HG03039 (cell line): ENCODE data around the gene RAB27B.

Experiments
- ATAC-seq: cut with Tn5 transposase; IDR thresholded peaks from one replicate; pipeline ENCODE4 v1.9.1; 2021; ENCODE audit warnings: mild to moderate bottlenecking, moderate library complexity; ENCODE audit not compliant: unreplicated experiment

The RAB27B gene

DNA sequence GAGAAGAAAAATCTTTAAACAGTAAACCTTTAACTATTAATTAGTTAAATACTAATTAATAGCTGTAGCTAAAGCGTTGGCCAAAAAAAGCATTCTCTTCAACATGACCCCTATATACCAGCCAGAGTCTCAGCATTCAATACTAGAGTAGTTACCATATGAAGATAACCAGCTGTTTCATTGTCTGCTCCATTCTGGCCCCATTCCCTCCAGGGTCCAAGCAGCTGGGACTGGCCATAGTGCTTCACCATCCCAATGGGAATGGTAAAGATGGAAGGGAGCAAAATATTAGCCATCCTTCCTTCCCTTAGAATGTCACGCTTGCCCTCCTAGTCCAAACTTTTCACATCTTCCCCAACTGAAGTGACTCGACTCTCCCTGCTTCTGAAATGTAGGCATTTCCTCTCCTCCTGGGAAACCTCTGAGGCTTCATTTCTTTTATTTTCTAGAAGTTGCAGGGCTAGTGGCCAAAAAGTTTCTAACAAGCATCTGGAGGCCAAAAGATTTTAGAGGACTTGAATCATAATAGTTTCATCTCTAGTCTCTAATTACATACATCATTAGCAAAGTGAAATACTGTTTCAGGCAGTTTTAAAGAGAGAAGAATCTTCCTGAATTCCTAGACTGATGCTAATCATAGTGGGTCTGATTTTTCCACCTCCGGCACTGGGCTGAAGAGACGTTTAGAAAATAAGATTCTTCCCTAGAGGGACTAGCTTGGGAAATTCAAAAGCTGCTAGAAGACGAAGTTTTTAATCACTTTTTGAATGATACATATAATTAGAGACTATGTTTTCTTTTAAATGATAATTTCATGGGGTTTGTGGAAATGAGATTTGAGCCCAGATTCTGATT is 78.3 kb downstream of the RAB27B start:
- no peak for ATAC-seq

DNA sequence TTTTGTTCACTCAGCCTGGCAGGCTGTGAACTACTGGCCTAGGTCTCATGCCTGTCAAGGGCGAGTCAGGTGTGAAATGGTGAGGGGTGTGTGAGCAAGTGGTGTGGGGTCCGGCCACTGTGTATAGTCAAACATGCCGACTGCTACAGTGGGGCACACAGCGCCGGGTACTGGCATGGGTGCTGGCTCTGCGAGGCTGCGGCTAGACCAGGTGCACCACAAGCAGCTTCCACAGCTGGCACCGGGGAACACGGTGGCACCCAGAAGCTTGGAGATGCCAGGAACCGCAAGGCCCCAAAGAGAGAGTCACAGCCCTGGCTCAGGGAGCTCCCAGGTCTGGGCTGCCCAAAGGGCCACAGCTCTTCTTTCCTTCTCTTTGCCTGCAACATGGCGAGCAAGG is 81.3 kb downstream of the RAB27B start:
- ATAC-seq: no peak

DNA sequence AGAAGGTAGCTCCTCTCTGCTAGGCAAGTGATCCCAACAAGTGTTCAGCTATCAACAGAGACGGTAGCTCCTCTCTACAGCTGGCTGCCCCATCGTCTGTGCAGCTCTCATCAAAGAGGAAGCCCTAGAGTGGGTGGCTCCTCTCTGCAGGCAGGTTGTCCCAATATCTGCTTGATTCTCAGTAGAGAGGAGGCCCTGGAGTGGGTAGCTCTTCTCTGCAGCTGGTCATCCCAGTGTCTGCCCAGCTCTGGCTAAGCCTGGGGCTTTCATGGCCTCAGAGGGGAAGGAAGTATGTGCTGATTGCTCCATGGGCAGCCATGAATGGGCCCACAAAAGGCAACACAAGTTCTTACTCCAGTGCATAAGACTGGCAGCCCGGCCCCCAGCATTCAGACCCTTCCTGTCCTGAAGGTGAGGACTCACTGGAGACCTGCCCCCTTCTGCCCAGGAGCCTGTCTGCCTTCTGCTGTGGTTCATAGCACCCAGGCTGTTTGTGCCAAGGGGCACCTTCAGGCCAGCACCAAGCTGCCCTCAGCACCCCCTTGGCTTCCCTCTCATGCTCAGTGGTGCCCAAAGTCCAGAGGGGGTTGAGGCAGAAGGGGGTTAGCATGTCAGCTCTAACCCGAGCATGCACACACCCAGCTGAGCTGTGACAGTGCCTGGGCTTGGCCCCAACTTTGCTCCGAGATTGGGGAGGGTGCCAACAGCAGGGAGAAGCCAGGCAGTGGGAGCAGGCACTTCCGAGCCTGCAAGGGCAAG is 82.1 kb downstream of the RAB27B start:
- no peak for ATAC-seq

- ATAC-seq: no peak
These were observed 83.3 kb downstream of the RAB27B start for GRCh38 chr18:54911551-54911950.

GRCh38 chr18:54914816-54915215 is 86.5 kb downstream of the RAB27B start:
- no peak for ATAC-seq

GRCh38 chr18:54916507-54916906 is 88.2 kb downstream of the RAB27B start:
- ATAC-seq: no peak

GRCh38 chr18:54918060-54918459 is 89.8 kb downstream of the RAB27B start:
- ATAC-seq: no peak

DNA sequence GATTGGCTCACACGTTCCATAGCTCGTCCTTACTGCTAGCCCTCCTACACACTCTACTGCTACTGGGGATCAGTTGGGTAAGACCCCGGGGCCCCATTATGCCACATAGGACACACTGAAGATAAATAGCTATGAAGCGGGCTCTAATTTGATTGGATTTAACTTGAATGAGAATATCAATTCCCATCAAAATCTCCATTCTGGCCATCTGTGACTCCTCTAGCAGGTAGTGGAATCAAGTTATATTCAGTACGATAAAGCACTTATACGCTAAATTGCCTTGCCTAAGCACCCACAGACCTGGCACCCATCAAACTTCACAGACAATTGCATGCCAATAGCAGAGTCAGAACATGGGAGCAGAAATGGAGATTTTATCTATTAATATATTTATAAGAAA is 91.1 kb downstream of the RAB27B start:
- no peak for ATAC-seq

DNA sequence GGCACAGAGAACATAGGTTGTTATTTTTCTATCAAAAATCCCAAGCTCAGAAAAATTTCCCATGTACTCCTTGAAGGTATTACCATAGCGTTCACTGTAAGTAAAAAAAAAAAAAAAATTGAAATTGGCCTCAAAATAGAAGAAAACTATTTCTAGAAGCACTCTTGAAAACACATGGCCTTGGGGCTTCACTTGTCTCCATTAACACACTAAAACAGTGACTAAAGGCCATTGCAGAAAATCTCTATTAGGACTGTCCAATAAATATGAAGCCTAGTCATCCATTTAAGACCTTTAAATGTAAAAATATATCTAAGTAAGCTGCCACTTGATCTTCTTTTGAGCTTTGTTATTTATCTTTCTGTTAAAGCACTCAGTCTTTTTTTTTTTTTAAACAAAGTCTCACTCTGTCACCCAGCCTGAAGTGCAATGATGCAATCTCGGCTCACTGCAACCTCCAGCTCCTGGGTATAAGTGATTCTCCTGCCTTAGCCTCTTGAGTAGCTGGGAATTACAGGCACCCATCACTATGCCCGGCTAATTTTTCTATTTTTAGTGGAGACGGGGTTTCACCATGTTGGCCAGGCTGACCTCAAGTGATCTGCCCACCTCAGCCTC is 95.2 kb downstream of the RAB27B start:
- no peak for ATAC-seq

- ATAC-seq: no peak
These were observed 96.7 kb downstream of the RAB27B start for GRCh38 chr18:54924948-54925347.

GRCh38 chr18:54926593-54927325 is 98.5 kb downstream of the RAB27B start:
- ATAC-seq: no peak

- ATAC-seq: no peak
These were observed 100.0 kb downstream of the RAB27B start for GRCh38 chr18:54928236-54928635.

DNA sequence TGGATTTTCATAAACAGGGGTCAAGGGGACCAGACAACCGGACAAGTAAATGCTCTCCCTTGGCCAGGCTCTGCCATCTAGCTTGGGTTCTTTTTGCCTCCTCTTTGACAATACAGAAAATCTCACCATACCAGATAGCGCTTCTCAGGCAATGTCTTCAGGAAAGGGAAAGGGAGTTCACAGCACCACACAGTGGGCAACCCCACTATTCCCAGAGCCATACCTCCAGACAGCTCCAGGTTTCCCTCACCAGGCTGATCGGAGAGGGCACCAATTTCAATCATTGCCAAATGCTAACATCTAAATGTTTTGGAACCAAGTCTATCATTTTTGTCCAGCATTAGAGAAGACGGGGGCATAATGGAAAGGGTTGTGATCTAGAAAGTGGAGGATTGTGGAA is 102.9 kb downstream of the RAB27B start:
- ATAC-seq: no peak

DNA sequence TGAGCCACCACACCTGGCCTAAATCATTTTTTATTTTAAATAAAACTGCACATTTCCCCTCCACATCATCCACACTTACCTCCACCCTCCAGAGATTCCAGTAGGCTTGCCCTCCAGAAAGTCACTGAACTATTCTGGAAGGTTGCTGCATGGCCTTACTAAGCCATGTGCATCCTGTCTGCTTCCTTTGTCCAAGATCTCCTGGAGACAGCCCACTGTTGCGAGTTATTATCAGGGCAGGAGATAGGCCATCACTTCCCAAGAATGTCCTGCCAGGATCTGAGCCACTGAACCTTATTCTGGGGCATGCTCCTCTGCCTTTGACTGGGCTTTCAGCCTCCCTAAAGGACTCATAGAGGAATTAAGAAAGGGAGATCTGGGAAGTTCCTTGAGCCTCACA is 104.2 kb downstream of the RAB27B start:
- no peak for ATAC-seq

GRCh38 chr18:54938506-54938905 is 110.2 kb downstream of the RAB27B start:
- ATAC-seq: no peak

GRCh38 chr18:54939361-54939917 is 111.2 kb downstream of the RAB27B start:
- ATAC-seq: no peak

DNA sequence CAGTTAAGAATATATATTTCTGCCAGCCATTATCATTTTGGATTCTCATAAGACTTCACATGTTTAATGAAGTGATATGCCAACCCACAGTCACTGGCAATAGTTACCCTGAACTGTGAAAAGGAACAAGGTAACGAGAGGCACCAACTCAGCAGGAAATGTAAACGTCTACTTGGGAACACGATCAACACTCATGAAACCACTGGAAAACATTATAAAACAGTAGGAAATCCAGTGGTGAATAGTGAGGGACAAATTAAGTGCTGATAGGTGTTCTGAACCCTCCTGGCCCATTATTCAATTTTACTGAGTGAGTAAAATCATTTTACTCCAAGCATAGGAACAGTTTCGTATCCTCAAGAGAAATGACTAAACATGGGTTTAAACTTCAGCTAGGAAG is 113.9 kb downstream of the RAB27B start:
- ATAC-seq: no peak

GRCh38 chr18:54942569-54942968 is 114.3 kb downstream of the RAB27B start:
- no peak for ATAC-seq
